HG03342 (cell line): ENCODE results near the gene OR13G1.
"Not testable (repeated sequence)": the region's sequence is repeated elsewhere in the genome, so short reads cannot be mapped to it uniquely, and the experiment has no call there.

Experiments used
- ATAC-seq: cut with Tn5 transposase; IDR thresholded peaks from one replicate; pipeline ENCODE4 v1.9.1; 2021; ENCODE audit warnings: mild to moderate bottlenecking, moderate library complexity; ENCODE audit not compliant: unreplicated experiment

The OR13G1 gene, protein sequence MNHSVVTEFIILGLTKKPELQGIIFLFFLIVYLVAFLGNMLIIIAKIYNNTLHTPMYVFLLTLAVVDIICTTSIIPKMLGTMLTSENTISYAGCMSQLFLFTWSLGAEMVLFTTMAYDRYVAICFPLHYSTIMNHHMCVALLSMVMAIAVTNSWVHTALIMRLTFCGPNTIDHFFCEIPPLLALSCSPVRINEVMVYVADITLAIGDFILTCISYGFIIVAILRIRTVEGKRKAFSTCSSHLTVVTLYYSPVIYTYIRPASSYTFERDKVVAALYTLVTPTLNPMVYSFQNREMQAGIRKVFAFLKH

DNA sequence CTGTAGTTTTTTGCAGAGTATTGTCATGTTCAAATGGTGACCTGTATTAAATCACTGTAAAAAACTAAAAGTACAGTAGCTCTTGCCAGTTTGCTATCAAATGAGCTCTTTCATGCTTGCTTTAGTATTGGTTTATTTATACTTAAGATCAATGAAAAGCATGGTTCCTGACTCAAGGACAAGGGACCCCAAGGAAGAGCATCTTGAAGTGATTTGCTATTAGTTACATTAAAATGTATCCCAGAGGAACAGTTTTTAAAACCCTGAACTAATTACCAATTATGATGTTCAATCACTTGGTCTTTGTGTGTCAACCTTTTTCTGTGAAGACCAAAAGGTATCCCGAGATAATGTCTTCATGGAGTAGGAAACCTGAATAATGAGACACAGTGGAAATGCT, at the start of gene OR13G1:
Gene OR13G1, minus strand, starts transcription at position 101 of the 400 bp plus-strand sequence. CDS start 6,698 bp downstream, outside the sequence.
- ATAC-seq: no peak

- no peak for ATAC-seq
Observed at GRCh38 chr1:247721222-247721621, 41.7 kb upstream of the OR13G1 start.

DNA sequence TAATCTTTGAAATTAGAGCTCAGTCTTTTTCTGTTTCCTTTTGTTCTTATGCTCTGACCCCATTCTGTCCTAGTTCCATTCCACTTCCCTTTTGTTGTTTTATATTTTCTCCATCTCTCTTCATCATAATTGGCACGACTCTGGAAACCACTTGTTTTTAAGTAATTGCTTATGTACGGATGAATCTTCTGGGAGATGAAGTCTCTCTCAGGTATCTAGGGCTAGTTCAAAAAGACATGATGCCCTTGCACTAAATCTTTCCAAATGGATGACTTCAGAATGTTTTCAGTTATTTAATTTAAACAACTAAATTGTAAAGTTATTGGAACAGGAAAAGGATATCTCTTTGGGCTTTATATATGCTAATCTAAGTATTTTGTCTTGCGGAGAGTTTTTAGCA, 37.0 kb upstream of the OR13G1 start, which contains the start of gene OR6F1:
Gene OR6F1, minus strand, starts transcription at position 101 of the 400 bp plus-strand sequence. CDS start 3,891 bp downstream, outside the sequence.
- no peak for ATAC-seq

DNA sequence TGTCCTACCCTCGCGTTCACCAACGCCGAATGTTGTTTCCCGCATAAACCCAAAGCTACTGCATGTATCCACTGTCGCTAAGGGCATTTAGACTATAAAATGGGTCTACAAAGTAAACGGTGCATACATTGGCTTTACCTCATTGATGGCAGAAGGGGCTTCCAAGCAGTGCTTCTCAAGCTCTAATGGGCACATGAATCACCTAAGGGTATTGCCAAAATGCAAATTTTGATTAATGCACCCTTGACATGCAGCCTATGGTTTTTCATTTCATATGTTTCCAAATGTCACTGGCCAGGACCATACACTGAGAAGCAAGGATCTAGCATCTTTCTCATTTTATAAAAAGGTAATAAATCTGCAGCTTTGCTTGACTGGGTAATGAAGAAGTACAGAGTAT, 34.2 kb upstream of the OR13G1 start:
- ATAC-seq: no peak

DNA sequence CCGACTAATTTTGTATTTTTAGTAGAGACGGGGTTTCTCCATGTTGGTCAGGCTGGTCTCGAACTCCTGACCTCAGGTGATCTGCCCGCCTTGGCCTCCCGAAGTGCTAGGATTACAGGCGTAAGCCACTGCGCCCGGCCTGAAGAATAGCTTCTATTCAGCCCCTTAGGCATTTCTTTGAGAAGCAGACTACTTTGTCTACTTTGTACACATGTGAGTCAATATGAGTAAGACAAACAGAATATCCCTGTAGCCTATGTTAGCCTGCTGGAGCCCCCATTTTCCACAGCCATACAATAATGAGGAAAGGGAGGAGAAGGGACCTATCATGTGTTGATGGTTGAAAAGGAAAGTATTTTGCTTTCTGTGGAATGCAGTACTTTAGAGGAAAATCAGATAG, 31.1 kb upstream of the OR13G1 start:
- not testable (repeated sequence) for ATAC-seq

GRCh38 chr1:247701338-247701737, 21.8 kb upstream of the OR13G1 start:
- no peak for ATAC-seq

GRCh38 chr1:247681288-247681897, 1.9 kb upstream of the OR13G1 start:
- peak; percentile 98 for ATAC-seq

GRCh38 chr1:247680171-247680570, 632 bp upstream of the OR13G1 start:
- no peak for ATAC-seq

GRCh38 chr1:247669225-247669624, 10.3 kb downstream of the OR13G1 start:
- no peak for ATAC-seq

DNA sequence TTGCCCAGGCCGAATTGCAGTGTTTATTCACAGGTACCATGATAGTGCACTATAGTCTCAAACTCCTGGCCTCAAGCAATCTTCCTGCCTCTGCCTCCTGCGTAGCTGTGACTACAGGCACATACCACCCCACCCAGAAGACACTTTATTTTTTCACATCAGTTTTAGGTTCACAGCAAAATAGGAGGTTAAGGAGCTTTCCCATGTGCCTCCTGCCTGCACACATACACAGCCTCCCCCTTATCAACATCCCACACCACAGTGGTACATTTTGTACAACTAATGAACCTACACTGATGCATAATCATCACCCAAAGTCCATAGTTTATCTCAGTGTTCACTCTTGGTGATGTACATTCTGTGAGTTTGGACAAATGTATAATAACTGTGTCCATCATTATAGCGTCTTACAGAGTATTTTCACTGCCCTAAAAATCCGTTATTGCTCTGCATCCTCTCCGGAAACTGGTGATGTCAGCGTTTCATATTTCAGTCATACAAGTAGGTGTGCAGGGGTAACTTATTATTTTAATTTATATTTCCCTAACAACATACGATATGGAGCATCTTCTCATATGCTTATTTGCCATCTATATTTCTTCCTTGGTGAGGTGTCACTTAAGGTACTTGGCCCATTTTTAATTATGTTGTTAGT, 23.2 kb downstream of the OR13G1 start:
- ATAC-seq: no peak

DNA sequence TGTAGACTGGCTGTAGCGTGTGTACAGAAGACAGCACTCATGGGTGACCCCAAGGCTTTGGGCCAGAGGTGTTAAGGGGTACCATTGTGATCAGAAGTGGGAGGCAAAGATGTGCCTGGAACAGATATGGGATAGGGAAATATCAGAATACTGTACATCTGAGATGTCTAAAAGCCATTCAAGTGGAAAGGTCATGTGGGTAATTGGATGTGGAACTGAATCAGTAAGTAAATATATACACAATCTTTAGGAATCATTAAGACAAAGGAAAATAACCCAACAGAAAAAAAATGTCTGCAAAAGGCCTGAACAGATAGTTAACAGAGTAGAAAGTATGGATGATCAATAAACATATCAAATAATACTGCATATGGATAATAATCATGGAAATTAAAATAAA, 26.5 kb downstream of the OR13G1 start:
- ATAC-seq: no peak

- ATAC-seq: no peak
Observed at GRCh38 chr1:247647864-247648263, 31.7 kb downstream of the OR13G1 start.

- ATAC-seq: no peak
Observed at GRCh38 chr1:247646867-247647266, 32.7 kb downstream of the OR13G1 start.

GRCh38 chr1:247642742-247643141, 36.8 kb downstream of the OR13G1 start:
- ATAC-seq: no peak

DNA sequence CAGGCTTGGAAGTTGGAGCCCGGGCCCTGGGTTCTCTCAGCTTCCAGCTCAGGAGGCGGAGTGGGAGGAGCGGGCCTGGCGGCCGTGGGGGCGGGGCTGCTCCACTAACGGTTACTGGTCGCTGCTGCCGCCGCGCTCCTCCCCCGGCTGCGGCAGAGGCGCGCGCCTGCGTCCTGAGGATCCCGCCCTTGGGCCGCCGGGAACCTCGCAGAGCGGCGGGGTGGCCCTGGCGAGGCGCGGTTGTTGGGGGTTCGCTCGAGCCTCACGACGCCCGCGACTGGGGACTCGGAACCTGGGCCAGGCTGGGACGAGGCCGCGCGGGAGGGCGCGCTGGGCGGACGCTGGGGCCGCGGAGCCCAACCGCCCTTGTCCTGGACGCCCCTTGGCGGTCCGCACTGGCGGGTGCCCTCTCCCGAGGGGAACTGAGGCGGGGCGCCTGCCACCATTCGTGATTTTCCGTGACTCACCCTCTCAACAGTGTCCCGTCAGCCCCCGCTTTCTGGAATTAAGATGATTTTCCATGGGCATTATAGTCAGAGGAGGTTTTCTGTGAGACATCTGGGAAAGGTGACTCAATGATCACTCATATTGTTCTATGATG, 40.1 kb downstream of the OR13G1 start:
- ATAC-seq: no peak

- ATAC-seq: no peak
Observed at GRCh38 chr1:247638781-247639180, 40.8 kb downstream of the OR13G1 start.

GRCh38 chr1:247638011-247638410, 41.5 kb downstream of the OR13G1 start:
- ATAC-seq: no peak

GRCh38 chr1:247627951-247628350, 51.6 kb downstream of the OR13G1 start:
- ATAC-seq: no peak
